ENCODE measurements around the gene ARHGAP21. TPM values are rescaled to one million over a fixed set of nuclear protein-coding genes. Genes with fewer than 3 reads are reported as not detected.
"Not testable (repeated sequence)": the region's sequence is repeated elsewhere in the genome, so short reads cannot be mapped to it uniquely, and the experiment has no call there.

The ARHGAP21 gene
- 16.2 and 18.0 TPM in 2 replicates for total RNA-seq (2014; rRNA removed; shearing (Covaris generic))

- peak; percentile 27 for DNase-seq (ENCODE audit: low spot score)
These were observed at the start of gene ARHGAP21 for GRCh38 chr10:24723788-24724380. ARHGAP21 (minus strand) TSS chr10:24723887; CDS start chr10:24721899, 1,988 bp downstream.

DNA sequence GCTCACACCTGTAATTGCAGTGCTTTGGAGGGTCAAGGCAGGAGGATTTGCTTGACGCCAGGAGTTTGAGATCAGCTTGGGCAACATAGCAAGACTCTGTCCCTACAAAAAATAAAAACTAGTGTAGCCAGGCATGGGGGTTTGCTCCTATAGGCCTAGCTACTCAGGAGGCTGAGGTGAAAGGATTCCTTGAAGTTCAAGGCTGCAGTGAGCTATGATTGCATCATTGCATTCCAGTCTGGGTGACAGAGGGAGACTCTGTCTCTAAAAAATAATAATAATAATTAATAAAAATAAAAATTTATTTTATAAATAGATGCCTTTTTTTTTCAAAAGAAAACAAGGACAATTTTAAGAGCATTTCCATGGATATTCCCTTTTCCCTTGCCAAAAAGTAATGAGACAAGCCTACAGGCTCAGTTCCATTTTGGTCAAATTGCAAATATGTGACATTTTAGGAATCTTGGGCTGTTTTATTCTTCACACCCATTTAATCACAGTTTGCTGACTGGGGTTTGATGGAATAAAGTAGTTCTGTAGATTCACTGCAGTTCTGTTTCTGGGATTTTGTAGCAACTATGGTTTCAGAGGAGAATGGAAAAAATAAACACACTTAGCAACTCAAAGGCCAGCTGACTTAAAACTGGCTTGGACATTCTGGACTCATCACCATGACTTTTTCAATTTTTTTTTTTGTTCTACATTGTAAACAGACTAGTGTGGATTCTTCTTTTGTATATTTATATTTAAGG lies 48.4 kb upstream of the ARHGAP21 start:
- no peak for DNase-seq (ENCODE audit: low spot score)

GRCh38 chr10:24764991-24765390 lies 41.3 kb upstream of the ARHGAP21 start:
- not testable (repeated sequence) for DNase-seq (ENCODE audit: low spot score)

DNA sequence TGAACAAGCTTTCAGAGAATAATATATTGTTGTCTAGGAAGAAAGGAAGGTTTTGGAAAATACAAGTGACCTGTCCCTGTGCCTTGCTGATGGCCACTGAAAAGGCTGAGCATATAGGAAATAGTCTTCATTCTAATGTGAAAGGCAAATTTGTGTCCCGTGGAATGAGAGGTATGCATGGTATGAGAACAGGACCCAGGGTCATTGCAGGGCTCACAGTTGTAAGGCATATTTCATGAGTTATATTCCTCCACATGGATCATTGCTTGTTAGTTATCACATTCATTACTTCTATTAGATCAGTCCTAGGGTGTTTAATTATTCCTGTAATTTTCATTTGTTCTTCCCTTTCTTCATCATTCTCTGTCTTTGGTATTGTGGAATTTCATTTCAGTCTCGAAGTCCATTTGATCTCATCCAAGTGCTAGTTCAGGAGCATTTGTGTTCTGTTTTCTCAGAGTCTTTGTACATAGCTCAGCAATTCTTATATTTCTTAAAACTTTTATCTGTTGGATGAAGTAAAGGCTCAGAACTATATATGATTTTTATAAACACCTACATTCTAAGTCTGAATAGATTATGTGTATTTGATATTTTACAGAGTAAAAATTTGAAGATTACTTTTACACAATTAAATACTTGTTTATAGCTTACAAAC lies 39.4 kb upstream of the ARHGAP21 start:
- DNase-seq (ENCODE audit: low spot score) = no peak

DNA sequence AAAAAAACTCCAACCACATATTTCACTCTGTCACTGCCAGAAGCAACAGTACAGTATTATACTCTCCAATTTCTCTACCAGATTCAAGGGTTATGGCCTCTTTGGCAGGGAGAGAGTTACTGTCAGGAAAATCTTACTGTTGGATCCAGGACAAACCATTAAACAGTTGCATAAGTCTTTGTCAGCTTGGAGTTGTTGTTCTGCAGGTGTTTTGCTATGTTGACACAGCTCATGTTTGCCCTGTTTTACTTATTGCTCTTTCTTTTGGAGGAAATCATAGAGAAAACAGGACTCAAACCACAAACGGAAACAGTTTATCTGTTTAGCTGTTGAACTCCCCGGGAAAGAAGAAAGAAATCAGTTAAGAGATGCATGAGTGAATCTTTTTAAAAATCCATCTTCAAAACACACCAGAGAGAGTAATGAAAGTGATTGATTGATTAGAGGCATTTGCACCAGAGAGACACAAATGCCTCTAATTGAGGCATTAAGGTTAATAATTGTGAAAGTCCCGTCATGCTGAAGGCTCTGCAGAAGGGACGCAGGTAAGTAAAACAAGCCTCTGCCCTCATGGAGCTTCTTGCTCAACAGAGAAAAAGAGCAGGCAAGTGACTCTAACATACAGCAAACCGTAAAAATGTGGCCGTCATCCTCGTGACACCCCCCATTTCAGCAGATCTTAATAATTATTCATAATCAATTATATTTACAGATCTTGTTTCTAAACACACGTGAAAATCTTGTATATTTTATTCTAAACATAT lies 38.7 kb upstream of the ARHGAP21 start:
- DNase-seq (ENCODE audit: low spot score) = no peak

DNA sequence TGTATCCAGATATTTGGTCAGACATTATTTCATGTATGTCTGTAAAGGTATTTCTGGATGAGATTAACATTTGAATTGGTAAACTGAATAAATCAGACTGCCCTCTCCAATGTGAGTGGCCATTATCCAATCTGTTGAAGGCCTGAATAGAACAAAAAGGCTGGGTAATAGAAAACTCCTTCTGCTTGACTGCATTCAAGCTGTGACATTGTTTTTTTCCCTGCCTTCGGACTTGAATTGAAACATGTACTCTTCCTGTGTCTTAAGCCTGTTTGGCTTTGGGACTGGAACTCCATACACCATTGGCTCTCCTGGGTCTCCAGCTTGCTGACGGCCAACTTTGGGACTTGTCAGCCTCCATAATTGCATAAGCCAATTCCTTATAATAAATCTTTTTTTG lies 36.0 kb upstream of the ARHGAP21 start:
- DNase-seq (ENCODE audit: low spot score) = no peak

DNA sequence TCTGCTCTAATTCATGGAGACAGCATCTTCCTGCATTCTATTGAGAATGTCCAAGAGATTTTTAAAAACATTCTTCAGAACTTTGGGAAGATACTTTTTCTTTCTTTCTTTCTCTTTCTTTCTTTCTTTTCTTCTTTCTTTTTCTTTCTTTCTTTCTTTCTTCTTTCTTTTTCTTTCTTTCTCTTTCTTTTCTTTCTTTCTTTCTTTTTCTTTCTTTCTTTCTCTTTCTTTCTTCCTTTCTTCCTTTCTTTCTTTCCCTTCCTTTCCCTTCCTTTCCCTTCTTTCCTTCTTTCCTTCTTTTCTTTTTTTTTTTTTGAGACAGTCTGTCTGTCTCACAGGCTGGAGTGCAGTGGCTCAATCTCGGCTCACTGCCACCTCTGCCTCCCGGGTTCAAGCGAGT lies 34.6 kb upstream of the ARHGAP21 start:
- DNase-seq (ENCODE audit: low spot score) = not testable (repeated sequence)

DNA sequence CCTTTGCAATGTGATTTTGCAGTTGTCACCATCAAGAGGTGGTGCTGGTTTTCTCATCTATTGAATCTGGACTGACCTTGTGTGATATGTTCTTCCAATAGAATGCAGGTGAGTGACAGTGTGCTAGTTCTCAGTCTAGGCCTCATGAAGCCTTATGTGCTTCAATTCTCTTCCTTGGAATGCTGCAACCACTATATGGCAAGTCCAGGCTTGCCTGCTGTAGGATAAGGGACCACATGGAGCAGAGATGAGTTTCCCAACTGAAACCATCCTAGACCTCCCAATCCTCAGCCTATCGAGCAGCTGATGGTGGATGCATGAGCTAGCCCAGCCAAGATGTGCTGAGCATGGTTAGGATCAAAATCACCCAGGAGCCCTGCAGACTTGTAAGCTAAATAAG lies 32.6 kb upstream of the ARHGAP21 start:
- DNase-seq (ENCODE audit: low spot score) = no peak

DNA sequence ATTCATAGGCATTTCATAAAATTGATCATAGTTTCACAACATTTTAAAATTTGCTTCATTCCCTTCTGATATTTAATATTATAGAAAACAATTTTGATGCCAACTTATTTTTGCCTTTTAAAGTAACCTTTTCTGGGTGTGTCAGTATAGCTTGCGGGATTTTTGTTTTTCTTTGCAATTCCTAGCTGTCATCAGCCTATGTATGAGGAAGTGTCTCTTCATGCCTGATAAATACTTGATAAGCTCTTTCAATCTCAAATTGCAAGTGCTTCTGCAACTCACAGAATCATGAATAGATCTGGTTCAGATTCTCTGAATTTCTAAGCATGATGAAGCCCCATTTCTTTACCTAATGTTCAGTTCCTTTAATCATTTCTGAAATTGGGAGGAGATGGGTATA lies 28.0 kb upstream of the ARHGAP21 start:
- DNase-seq (ENCODE audit: low spot score) = no peak

- no peak for DNase-seq (ENCODE audit: low spot score)
These were observed 27.0 kb upstream of the ARHGAP21 start for GRCh38 chr10:24750695-24751094.

DNA sequence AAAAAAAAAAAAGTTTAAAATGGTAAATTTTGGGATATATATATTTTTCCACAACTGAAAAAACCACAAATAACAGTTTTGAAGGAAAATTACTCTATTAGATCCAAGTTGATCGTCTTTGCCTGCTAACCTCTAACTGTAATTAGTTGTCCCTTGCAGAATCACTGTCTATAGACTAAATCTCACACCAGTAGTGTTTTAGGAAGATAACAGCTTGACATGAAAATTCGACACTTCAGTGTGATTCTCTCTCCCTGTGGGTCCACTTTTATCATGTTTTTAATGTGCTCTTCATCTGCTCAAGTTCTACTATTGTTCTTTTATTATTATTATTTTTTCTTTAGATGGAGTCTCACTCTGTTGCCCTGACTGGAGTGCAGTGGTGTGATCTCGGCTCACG lies 24.5 kb upstream of the ARHGAP21 start:
- DNase-seq (ENCODE audit: low spot score) = no peak

- no peak for DNase-seq (ENCODE audit: low spot score)
These were observed 21.3 kb upstream of the ARHGAP21 start for GRCh38 chr10:24744946-24745345.

DNA sequence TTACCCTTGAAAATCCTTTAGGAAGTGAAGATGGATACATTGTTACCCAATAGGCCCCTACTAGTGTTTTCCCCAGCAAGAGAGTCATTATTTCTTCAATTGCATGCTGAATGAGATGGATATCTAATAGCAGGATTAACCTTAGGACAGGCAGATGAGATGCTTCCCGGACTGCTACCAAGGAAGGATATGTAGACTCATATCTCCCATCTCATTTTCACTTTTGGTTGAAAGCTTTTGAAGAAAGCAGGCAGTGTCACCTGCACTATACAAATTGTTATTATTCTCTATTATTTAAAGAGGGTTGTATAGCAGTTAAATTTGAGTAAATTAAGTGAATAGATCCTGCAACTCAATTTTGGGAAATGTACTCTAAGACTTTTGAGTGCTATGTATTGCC lies 17.0 kb upstream of the ARHGAP21 start:
- no peak for DNase-seq (ENCODE audit: low spot score)

DNA sequence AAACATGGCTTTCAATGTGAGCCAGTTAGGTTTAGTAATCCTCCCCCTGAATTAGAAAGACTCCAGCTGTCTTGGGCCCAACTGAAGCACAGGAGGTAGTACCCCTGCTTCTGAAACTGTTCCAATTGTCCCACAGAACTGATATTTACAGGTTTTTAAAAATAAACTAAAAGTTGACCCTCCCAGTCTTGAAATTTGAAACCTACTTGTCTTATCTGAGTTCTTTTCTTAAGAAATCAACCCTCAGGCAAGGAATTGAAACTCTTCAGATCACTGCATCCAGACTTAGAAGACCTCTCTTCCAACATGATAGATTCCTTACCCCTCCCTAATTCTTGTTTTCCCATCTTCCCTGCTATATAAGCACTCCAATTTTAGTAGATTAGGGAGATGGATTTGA lies 13.3 kb upstream of the ARHGAP21 start:
- no peak for DNase-seq (ENCODE audit: low spot score)

DNA sequence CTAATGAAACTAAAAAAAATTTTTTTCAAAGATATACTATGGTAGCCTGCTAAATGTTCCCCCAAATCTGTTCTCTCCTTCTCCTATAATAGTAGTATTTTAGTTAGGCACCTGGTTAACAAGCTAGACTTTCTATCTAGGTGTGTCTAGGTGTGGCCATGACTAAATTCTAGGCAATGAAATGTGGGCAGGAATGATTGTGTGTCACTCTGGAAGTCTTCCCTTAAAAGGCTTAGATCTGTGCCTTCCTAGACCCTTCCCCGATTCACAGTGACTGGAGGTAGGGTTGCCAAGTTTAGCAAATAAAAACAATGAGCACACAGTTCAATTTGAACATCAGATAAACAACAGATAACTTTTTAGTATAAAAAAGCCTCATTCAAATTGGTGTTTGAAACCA lies 8.3 kb upstream of the ARHGAP21 start:
- DNase-seq (ENCODE audit: low spot score) = no peak

GRCh38 chr10:24730811-24731210 lies 7.1 kb upstream of the ARHGAP21 start:
- no peak for DNase-seq (ENCODE audit: low spot score)

DNA sequence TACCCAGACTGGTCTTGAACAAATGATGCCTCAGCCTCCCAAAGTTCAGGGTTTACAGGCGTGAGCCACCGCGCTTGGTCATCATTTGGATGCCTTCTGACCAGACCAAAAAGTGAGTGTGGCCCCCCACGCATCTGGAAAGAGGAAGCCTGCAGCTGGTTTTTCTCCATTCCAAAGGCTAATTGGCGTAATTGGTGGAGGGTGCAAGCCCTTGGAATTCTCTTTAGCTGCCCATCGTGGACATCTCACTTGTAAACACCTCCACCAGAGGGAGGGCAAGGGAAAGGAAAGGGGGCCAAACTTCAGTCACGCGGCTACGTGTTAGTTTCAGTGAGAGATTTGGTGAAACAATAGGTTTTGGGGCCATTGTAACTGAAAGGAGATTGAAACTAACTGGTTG lies 4.1 kb upstream of the ARHGAP21 start:
- no peak for DNase-seq (ENCODE audit: low spot score)

GRCh38 chr10:24726626-24727025 lies 2.9 kb upstream of the ARHGAP21 start:
- no peak for DNase-seq (ENCODE audit: low spot score)

- DNase-seq (ENCODE audit: low spot score) = not testable (repeated sequence)
These were observed 2.3 kb upstream of the ARHGAP21 start for GRCh38 chr10:24726029-24726428.

DNA sequence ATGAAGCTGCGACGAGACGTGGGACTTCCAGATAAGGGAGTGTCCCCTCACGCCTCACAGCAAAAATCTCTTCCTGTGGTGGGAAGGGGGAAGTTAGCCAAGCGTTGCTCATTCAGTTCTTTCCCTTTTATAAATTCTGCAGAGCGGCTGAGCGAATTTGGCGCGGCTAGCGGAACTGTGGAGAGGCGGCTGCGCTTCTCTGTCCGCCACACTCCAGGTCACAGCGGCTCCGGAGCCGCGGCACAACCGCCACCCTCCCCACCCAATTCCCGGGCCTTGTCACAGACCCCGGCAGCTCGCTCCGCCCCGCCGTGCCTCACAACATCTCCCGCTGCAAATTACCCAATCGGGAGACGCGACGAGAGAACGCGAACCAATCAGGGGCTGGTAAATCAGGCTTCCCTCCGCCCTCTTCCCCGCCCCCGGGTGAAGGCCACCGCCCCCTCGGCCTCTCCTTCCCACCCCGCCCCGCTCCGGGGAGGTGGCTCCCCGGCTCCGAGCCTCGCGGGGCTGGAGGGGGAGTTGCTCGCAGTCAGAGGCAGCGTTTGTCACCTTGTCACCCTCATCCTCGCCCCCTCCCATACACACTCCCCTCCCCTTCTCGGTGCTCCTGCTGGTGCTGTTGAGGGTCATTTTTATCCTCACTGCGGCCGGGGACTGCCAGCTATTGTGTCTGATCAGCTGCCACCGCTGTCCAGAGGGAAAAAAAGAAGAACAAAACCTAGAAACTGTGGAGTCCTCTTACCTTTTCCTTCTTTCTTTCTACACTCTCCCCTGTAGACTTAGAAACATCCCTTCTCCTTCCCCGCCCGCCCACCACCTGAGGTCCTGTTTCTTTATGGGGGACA lies 918 bp upstream of the ARHGAP21 start:
- peak; percentile 92 for DNase-seq (ENCODE audit: low spot score)

DNA sequence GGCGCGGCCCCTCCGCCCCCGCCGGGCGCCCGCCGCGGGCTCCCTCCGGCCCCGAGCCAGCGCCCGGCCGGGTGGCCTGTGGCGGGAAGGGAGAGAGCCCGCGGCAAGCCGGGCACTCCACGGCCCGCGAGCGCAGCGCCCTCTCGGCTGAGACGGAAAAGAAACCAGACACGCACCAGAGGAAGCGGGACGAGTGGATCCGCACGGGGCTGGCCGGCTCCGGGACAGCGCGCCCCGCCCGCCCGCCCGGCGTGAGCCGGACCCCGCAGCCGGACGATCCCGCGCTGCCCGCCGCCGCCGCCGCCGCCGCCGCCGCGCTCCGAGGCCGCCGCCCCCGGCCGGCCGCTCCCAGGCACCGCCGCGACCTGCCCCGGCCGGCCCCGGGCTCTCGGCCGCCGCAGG lies 300 bp downstream of the ARHGAP21 start:
- no peak for DNase-seq (ENCODE audit: low spot score)
